ENCODE measurements around the gene TRAP1.

- TF ChIP-seq POLR2A (IDR thresholded peaks at IDR 0.05; ENCODE audit: borderline replicate concordance, extremely low read depth, insufficient read depth, insufficient read length) (no peak), POLR2AphosphoS5 (IDR thresholded peaks at IDR 0.05; ENCODE audit: low read depth, low read length) (no peak), FOSL1 (IDR thresholded peaks at IDR 0.05; ENCODE audit: low read depth) (no peak), ZNF274 (IDR thresholded peaks at IDR 0.05; ENCODE audit: low read depth, low read length) (no peak), CTCF (IDR thresholded peaks at IDR 0.05 in 2 of 3, conservative IDR thresholded peaks at IDR 0.05 in 1 of 3; ENCODE audit: borderline replicate concordance in 1 of 3, insufficient read depth in 1 of 3, low read depth in 2 of 3, low read length in 2 of 3) (no peak), ZBTB33 (IDR thresholded peaks at IDR 0.05; ENCODE audit: extremely low read depth, insufficient replicate concordance, low read length) (no peak), RAD21 (IDR thresholded peaks at IDR 0.05; ENCODE audit: low read depth) (no peak), SIN3A (IDR thresholded peaks at IDR 0.05; ENCODE audit: low read depth) (no peak)
These were observed 29.5 kb downstream of the TRAP1 start for GRCh38 chr16:3687792-3688191.
